K562 (cell line): ENCODE measurements around the gene ALDH5A1. TPM values are rescaled to one million over a fixed set of nuclear protein-coding genes. Genes with fewer than 3 reads are reported as not detected.
A peak's percentile ranks its signal among the peaks of the same experiment; 100 is the strongest.

Experiments
- C11orf30 ChIP-seq: fragments of 450-650 bp; IDR thresholded peaks from 2 replicates; pipeline ENCODE4 v1.6.1; 2016; ENCODE audit warnings: low read depth, mild to moderate bottlenecking
- FOXK2 ChIP-seq, 2 experiments: fragments of 450-650 bp; IDR thresholded peaks in 1 of 2; conservative IDR thresholded peaks in 1 of 2; 2 replicates each; pipeline ENCODE4 v1.6.1; 2016; ENCODE audit warnings: low read depth in 2 of 2, mild to moderate bottlenecking in 1 of 2
- FUS ChIP-seq: fragments of 200-400 bp; formaldehyde crosslinking; optimal IDR thresholded peaks from 2 replicates; pipeline ENCODE3; 2017; ENCODE audit warnings: low read depth, low read length
- IRF9 ChIP-seq: fragments of 450-650 bp; IDR thresholded peaks from 2 replicates; pipeline ENCODE4 v1.6.1; 2016; ENCODE audit warnings: missing biosample characterization, missing genetic modification characterization
- KLF6 ChIP-seq: fragments of 250-450 bp; sonication (Bioruptor Pico); IDR thresholded peaks from 2 replicates; pipeline ENCODE4 v1.4.0; 2020; ENCODE audit warnings: mild to moderate bottlenecking, moderate library complexity, borderline replicate concordance
- MAZ ChIP-seq, 2 experiments: fragments of 450-650 bp in 1 of 2; sonication (generic) in 1 of 2; formaldehyde crosslinking; IDR thresholded peaks in 1 of 2; conservative IDR thresholded peaks in 1 of 2; 2 replicates each; pipeline versions ENCODE4 v1.4.0 to v1.5.0; 2020; ENCODE audit warnings: mild to moderate bottlenecking in 1 of 2, missing genetic modification reagents in 1 of 2
- MEIS2 ChIP-seq: fragments of 450-650 bp; IDR thresholded peaks from 2 replicates; pipeline ENCODE4 v1.6.1; 2014; ENCODE audit warnings: mild to moderate bottlenecking; ENCODE audit not compliant: partially characterized antibody
- NCOA1 ChIP-seq: fragments of 450-650 bp; IDR thresholded peaks from 2 replicates; pipeline ENCODE4 v1.6.1; 2016; ENCODE audit warnings: low read depth
- POLR2A ChIP-seq: fragments of 450-650 bp; conservative IDR thresholded peaks from 2 replicates; pipeline ENCODE4 v1.6.1; 2016
- RAD21 ChIP-seq, 2 experiments: fragments of 250-450 bp in 1 of 2; fragments of 450-650 bp in 1 of 2; sonication (Bioruptor Pico) in 1 of 2; formaldehyde crosslinking in 1 of 2; IDR thresholded peaks in 1 of 2; conservative IDR thresholded peaks in 1 of 2; 2 replicates each; pipeline versions ENCODE4 v1.4.0 to v1.8.0; 2020 to 2022; ENCODE audit warnings: mild to moderate bottlenecking in 2 of 2, moderate library complexity in 1 of 2
- SIN3B ChIP-seq: fragments of 450-650 bp; IDR thresholded peaks from 2 replicates; pipeline ENCODE4 v1.6.1; 2017; ENCODE audit warnings: low read depth, mild to moderate bottlenecking, moderate library complexity
- SMC3 ChIP-seq: conservative IDR thresholded peaks from 2 replicates; pipeline ENCODE4 v1.6.1; 2011; ENCODE audit warnings: low read depth, low read length, improper control_type of control experiment; ENCODE audit not compliant: insufficient read depth
- TAL1 ChIP-seq: fragments of 450-650 bp; IDR thresholded peaks from 2 replicates; pipeline ENCODE4 v1.6.1; 2016; ENCODE audit warnings: mild to moderate bottlenecking
- TFE3 ChIP-seq: fragments of 450-650 bp; formaldehyde crosslinking; IDR thresholded peaks from 2 replicates; pipeline ENCODE4 v1.4.0; 2020; ENCODE audit warnings: mild to moderate bottlenecking, mixed read lengths
- ZC3H8 ChIP-seq: fragments of 450-650 bp; IDR thresholded peaks from 2 replicates; pipeline ENCODE4 v1.6.1; 2017
- ZFP1 ChIP-seq: fragments of 450-650 bp; formaldehyde crosslinking; IDR thresholded peaks from 2 replicates; pipeline ENCODE4 v1.4.0; 2020; ENCODE audit warnings: mild to moderate bottlenecking, mixed read lengths
- ZNF79 ChIP-seq: fragments of 250-450 bp; sonication (Bioruptor Pico); IDR thresholded peaks from 2 replicates; pipeline ENCODE4 v1.4.0; 2020; ENCODE audit warnings: low read depth, mild to moderate bottlenecking, moderate library complexity
- polyA plus RNA-seq, 8 experiments: library from polyadenylated mRNA; depleted of rRNA in 4 of 8; stranded (reverse) in 5 of 8; unstranded in 3 of 8; fragments of >200 nt; fragmentation: Nextera tagmentation in 2 of 8; fragmentation: Illumina TruSeq in 1 of 8; extraction: Ambion mirVana in 2 of 8; extraction: Trizol in 1 of 8; gene quantifications; 2 replicates each; pipeline versions ENCODE4 v1.2.1 to v1.2.3, GENCODE V29; 2011 to 2014; ENCODE audit warnings: inconsistent platforms in 1 of 8, missing spikeins in 1 of 8
- total RNA-seq, 7 experiments: library from RNA; depleted of rRNA in 6 of 7; stranded (reverse); fragments of >200 nt in 6 of 7; fragmentation: Illumina TruSeq in 2 of 7; extraction: Trizol in 2 of 7; gene quantifications; 2 replicates each; pipeline versions ENCODE4 v1.2.1 to v1.2.3, GENCODE V29; 2011 to 2021; ENCODE audit warnings: low replicate concordance in 1 of 7
- TF ChIP-seq, protein P1 (sequence below): IDR thresholded peaks from 2 replicates; pipeline ENCODE4 v1.6.1; 2011; ENCODE audit not compliant: insufficient read length; ENCODE audit errors: extremely low read depth
- TF ChIP-seq, protein P2 (sequence below): fragments of 450-650 bp; IDR thresholded peaks from 2 replicates; pipeline ENCODE4 v1.7.1; 2018; ENCODE audit warnings: mild to moderate bottlenecking, low read depth; ENCODE audit not compliant: partially characterized antibody

The ALDH5A1 gene
- total and polyA plus RNA-seq, 9 of the 15 experiments (the other 6 are each of a cell fraction or from before 2014, with no cell fraction given) = 2.2 to 19.7 (median 9.5) TPM

- no peak for TF ChIP-seq ZNF79 (CRISPR knock-in tag)
- no peak for TF ChIP-seq KLF6 (CRISPR knock-in tag)
- TF ChIP-seq, protein P1, sequence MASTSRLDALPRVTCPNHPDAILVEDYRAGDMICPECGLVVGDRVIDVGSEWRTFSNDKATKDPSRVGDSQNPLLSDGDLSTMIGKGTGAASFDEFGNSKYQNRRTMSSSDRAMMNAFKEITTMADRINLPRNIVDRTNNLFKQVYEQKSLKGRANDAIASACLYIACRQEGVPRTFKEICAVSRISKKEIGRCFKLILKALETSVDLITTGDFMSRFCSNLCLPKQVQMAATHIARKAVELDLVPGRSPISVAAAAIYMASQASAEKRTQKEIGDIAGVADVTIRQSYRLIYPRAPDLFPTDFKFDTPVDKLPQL = no peak
- peak; percentile 36 for TF ChIP-seq MEIS2
- TF ChIP-seq FUS = no peak
- peak; percentile 81 to 84 for TF ChIP-seq RAD21 (CRISPR knock-in tag; conservative IDR thresholded peaks at IDR 0.05 in 1 of 2, IDR thresholded peaks at IDR 0.05 in 1 of 2)
- no peak for TF ChIP-seq TFE3 (CRISPR knock-in tag)
- no peak for TF ChIP-seq POLR2A
- no peak for TF ChIP-seq NCOA1
- TF ChIP-seq MAZ (CRISPR knock-in tag; conservative IDR thresholded peaks at IDR 0.05 in 1 of 2, IDR thresholded peaks at IDR 0.05 in 1 of 2) = 0 out of 4 replicates have a peak, but pooled peaks of 1 of the 2 experiments have one; percentile 28
- TF ChIP-seq IRF9 (tag) = no peak
- TF ChIP-seq ZC3H8 = no peak
- no peak for TF ChIP-seq C11orf30
- no peak for TF ChIP-seq ZFP1 (CRISPR knock-in tag)
- TF ChIP-seq FOXK2 (conservative IDR thresholded peaks at IDR 0.05 in 1 of 2, IDR thresholded peaks at IDR 0.05 in 1 of 2; ENCODE audit: low read depth in 2 of 2) = 0 out of 4 replicates have a peak, but pooled peaks of 1 of the 2 experiments have one; percentile 14
- TF ChIP-seq, protein P2, sequence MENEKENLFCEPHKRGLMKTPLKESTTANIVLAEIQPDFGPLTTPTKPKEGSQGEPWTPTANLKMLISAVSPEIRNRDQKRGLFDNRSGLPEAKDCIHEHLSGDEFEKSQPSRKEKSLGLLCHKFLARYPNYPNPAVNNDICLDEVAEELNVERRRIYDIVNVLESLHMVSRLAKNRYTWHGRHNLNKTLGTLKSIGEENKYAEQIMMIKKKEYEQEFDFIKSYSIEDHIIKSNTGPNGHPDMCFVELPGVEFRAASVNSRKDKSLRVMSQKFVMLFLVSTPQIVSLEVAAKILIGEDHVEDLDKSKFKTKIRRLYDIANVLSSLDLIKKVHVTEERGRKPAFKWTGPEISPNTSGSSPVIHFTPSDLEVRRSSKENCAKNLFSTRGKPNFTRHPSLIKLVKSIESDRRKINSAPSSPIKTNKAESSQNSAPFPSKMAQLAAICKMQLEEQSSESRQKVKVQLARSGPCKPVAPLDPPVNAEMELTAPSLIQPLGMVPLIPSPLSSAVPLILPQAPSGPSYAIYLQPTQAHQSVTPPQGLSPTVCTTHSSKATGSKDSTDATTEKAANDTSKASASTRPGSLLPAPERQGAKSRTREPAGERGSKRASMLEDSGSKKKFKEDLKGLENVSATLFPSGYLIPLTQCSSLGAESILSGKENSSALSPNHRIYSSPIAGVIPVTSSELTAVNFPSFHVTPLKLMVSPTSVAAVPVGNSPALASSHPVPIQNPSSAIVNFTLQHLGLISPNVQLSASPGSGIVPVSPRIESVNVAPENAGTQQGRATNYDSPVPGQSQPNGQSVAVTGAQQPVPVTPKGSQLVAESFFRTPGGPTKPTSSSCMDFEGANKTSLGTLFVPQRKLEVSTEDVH = no peak
- TF ChIP-seq SIN3B = no peak
- TF ChIP-seq TAL1 = no peak
- TF ChIP-seq SMC3 = peak; percentile 76
Observed at GRCh38 chr6:24583463-24584381, 89.0 kb downstream of the ALDH5A1 start (continued).
